Stimulated activated CD4-positive, alpha-beta T cell treated with anti-CD3 and anti-CD28 coated beads, Interleukin-15, amount 100 ng/mL, for 24 hours (primary cell): ENCODE measurements around the gene ANGPTL7.

ENCODE experiments used
- DNase-seq: peaks from one replicate; pipeline ENCODE4 v3.0.0-alpha.2; 2020

ANGPTL7 gene

DNA sequence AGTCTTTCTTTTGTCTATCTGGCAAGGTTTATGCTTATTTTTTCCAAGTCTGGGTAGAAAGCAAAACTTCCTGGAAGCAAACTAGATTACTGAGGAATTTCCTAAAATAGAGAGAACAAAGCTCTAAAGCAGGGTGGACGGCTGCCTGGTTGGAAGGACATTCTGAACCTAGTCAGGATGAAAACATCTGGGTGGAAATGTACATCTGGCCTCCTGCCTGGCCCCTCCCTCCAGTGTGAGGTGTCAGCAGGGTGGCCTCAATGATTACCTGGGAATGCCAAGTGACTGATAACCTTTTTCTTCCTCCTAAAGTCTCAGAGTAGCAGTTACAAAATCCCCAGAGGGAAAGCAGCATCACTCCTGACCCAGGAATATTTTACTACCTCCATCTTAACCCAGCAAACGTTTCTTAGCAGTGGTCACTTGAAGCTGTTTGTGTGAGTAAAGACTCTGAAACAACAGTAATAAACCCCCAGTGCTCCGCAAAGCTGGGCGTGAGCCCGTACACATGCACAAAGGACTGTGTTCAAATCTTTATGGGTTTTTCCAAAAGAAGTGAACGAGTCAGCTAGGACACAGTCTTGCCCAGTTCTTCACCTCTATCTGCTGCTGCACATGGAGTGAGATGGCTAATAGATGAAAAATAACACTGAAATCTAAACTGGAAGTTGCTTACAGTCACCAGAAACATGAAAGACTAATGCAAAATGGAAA is 18.9 kb downstream of the ANGPTL7 start:
- DNase-seq: no peak

DNA sequence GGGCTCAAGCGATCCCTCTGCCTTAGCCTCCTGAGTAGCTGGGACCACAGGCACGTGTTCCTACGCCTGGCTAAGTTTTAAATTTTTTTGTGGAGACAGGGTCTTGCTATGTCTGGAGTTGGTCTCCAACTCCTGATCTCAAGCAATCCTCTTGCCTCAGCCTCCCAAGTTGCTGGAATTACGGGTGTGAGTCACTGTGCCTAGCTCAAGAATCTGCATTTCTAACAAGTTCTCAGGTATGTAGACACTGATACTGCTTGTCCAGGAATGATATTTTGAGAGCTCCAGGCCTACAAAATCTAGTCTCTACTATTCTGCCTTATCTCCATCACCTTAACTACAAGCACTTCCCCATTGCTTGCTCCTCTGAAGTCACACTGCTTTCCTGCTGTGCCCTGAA is 22.3 kb downstream of the ANGPTL7 start:
- DNase-seq: no peak

DNA sequence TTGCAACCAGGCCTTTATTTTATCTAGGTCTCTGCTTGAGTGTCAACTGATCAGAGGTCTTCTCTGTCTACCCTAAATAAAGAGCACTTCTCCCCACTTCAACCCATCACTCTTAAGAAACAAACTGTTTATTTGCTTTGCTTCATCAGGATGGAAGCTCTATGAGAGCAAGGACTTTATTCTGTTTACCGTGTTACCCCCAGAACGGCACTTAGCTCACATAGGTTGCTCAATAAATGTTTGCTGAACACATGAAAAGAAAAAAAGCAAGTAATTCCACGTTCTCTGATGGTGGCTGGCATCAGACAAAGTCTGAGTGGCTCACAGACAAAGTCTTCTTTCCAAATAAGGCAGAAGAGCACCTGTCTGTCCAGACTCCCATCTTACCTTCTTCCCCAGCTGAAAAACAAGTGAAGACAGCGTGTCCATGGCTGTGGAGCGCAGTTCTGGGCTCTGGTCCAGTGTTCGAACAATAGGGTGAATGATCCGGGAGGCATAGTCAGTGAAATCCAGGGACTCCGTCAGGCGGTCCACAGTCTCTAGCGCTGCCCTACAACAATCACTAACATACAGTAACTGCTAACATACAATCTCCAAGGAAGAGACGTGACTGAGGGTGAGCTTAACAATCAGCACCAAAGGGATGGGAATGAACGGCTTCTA is 22.9 kb downstream of the ANGPTL7 start:
- DNase-seq: no peak

DNA sequence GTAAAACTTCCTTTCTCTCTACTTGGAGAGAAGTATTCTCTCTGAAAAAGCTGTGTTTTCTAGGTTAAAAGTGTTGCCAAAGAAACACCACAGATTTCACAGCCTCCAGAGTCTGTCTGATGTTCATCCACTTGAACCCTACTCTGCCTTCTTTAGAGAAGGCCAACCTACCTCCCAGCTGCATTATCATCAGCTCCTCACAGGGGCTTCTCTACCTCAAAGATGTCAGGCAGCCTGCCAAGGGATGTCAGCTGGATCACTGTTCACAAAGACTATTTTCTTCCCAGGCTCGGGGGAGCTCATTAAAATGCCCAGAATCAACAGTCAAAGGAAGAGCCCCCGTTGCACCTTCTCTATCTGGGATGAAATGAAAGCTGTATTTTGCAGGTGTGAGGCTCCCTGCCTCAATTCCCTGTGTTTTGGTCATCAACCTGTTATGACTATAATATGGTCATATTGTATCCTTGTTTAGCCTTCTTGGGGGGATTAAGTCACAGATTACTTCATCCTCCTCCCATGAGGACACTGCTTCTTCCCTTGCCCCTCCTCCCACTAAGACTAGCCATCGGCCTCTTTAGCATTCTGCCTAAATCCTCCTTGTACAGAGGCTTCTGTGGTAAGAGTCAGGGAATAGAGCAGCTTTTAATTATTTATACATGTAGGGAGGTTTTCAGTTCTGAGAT is 25.7 kb downstream of the ANGPTL7 start:
- DNase-seq: no peak

DNA sequence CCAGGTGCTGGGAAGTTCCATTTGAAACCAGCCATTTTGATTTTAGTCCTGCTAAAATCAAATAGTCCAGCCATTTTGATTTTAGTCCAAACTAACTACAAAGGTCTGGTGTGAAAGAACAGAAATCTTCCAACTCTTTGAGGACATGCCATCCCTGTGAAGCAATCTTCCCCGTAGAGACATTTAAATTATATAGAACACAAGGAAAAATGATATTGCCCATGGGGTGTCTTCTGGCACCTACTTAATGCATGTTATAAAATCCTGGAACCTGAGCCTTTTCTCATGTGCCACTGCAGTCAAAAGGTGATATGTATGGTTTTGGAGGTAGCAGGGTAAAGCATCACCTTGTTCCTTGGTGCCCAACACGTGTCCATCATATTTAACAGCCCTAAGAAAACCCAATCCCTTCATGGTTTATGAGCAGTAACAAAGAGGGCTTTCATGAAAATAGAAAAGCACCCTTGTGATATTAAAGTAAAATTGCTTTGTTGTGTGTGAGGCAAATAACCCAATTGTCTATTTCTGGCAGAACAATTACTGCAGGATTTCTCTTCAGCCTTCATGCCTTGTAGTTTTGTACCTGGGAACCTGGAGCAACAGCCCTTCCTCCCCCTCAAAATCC is 26.3 kb downstream of the ANGPTL7 start:
- no peak for DNase-seq

DNA sequence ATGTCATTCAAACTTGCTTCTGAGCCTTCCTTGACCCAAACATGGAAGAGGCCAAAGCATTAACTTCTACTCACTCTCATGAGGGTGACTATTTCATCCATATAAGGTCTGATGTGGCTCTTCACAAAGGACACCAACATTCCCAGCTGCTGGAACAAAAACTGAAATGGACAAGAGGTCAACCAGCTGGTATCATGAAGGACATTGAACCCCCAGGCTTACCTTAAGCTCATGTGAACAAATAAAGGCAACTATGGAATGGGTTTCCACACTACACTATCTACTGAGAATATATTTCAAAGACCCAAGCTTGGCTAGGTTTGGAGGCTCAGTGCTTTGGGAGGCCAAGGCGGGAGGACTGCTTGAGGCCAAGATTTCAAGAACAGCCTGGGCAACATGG is 26.9 kb downstream of the ANGPTL7 start:
- DNase-seq: no peak

DNA sequence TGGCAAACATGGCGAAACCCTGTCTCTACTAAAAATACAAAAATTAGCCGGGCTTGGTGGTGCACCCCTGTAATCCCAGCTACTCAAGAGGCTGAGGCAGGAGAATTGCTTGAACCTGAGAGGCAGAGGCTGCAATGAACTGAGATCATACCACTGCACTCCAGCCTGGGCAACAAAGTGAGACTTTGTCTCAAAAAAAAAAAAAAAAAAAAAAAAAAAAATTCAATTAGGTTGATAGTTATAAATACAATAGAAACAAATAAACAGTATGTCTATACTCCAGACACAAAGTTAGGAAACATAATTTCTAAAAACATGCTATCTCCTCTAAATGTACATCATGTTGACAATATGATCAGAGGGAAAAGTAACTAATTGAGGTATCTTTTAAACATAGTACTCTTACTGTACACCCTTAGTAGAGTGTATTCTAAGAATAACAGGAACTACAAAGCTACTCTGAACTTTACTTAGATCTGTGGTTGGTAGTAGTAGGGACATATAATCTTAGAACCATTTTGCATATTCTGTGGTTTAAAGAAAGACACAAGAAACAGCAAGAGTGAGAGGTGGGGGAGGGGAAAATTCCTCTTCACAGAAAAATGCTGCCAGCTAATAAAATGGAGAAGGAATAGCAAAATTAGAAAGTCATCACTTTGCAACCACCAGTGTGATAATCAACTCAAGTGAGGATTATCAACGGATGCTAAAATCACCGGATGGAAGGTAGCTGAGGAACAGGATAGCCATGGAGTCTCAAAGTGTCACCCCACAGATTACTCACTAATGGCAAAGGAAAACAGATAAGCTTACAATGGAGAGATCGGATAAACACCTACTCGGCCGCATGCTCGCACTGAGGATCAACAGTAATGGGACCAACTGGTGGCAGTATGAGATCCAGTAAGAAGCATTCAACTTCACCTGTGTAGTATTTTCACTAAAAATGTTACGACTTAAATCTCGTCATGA is 38.2 kb downstream of the ANGPTL7 start:
- DNase-seq: no peak

DNA sequence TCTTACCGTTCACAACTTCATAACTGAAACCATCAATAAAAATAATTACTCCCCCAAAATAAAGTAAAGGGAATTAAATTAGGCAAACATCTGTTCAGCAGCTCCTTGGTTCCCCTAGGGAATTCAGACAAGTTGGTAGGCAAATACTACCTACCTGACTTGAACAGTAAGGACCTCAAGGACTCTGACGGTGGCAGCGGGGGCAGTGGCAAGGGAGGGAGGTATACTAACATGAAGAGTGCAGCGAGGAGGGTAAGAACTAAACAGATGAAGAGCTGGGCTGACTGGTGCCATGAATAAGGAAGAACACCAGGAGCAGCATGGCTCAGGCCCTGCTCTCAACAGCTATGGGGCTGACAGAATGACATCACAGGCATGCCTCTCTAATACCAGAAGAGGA is 40.0 kb downstream of the ANGPTL7 start:
- DNase-seq: no peak

DNA sequence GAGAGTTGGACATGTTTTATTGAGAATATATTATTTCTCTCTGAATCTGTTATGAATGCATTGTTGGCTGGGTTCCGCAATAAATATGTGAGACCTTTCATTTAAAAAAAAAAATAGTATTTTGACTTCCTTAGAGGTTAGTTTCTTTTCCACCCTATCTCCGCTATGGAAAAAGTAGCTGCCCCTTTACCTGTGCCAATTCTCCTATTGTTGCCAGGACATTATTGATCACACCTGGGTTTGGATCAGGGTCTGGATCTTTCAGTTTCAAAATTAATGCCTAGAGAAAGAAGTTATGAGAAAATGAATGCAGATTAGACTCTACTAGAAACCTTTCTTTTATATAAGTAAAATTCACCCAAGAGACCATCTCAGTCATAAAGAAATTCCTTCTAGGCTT is 44.1 kb downstream of the ANGPTL7 start:
- DNase-seq: no peak

DNA sequence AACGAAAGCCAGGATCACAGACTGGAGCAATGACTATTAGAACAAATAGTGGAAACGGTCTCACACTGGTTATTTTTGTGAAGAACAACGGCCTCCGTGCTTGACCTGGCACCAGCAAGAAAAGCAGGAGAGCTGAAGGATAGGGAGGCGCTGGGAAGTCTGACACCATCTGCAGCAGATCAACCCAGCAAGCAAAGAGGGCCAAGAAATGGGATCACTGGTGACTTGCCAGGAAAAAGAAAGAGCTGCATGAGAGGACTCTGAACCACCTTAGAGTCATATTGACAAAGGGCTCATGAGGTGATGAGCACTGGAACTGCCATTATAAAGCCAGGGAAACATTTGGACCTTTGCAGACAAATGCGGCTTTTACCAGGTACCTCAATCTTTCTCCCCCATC is 48.2 kb downstream of the ANGPTL7 start:
- no peak for DNase-seq

DNA sequence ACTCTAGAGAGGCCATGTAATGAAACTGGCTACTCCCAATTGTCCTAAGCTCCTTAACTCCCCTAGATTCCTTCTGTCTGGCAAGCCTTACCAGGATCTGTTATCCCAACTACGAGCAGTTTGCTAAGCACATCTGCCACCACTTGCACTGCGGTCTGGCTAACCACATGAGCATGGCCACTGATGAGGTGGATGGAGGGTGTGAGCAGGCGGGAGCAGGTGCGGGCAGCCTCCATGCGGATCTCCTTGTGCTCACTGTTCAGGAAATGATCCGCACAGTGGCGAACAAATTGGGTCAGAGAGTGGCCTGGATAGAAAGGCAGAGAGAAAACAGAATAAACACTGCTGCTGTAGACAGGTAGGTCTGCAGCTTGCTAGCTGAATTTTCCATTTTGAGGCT is 49.2 kb downstream of the ANGPTL7 start:
- DNase-seq: no peak

DNA sequence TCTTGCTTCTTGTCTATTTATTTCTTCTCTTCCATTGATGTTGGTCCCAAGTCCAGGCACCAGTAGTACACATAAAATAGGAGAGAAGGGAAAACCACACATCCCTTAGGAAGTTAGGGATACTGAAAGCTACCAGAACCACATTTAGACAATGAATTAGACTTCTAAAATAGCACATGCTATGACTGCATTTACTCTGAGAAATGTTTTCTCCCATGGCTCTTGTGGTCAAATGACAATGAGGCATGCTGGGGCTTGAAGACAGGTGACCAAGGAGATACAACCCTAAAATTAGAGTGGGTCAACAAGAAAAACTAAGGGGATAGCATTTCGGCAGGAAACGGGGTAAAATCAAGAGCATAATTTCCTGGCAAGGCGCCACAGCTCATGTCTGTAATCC is 56.1 kb downstream of the ANGPTL7 start:
- no peak for DNase-seq
